GM19239 (cell line): Measurements from ENCODE around the gene IL5RA.

Experiments
- DNase-seq: peaks from one replicate; pipeline ENCODE4 v3.0.0; 2011; ENCODE audit warnings: low spot score; ENCODE audit not compliant: insufficient read length
- FAIRE-seq: peaks from 2 replicates; lab custom pipeline; 2011; peaks lifted over from hg19 to GRCh38; lab: Jason Lieb, UNC

IL5RA gene

DNA sequence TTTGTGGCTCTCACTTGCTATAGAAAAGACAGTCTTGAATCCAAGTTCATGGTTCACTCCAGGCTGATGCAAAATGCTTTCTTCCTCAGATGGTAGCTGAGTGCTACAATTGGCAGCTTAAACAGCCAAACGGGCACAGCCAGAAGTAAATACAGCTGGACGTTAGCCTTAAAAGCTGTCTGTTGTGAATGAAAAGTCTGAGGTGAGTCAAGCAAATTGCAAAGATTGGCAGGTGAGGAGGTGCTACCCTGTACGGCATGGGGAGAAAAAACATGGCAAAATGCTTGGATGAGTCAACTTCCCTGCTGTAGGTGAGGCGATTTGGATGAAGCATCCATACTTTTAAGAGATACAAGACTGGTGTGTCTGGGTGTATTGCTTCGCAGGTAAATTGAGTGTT is 40.5 kb downstream of the IL5RA start:
- DNase-seq = no peak
- no peak for FAIRE-seq

DNA sequence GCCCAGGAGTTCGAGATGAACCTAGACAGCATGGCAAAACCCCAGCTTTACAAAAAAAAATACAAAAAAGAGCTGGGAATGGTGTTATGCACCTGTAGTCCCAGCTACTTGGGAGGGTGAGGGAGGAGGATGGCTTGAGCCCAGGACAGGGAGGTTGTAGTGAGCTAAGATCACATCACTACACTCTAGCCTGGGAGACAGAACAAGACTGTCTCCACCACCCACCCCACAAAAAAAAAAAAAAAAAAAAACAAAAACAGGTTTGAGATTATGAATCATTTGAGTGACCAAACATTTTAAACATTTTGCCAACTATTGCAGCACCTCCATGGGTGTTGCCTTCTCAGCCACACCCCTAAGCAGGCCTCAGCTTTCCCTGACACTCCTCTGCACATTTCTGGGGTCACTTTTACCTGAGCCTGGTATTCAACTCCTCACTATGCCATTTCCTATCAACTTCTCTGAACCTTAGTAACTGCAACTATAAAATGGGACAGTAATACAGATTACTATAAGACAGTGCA is 41.8 kb downstream of the IL5RA start:
- FAIRE-seq (no peak), DNase-seq (no peak)

DNA sequence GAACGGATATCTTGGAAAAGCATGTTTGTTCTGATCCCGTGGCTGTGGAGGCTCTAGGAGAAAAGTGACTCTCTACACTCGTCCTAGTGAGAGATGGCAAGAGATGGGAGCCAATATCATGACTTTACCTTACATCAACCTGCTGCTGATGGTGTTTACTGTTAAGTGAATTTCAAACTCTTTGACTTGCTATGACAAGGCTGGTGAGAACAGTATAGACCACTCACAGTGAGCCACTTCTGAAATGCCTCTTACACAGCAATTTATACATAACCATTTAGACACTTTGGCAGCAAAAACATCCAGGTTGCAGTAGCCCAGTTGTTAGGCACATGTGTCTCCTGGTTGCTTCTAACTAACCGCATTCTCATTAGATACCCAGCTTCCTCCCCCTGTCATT is 43.3 kb downstream of the IL5RA start:
- FAIRE-seq (no peak), DNase-seq (no peak)

DNA sequence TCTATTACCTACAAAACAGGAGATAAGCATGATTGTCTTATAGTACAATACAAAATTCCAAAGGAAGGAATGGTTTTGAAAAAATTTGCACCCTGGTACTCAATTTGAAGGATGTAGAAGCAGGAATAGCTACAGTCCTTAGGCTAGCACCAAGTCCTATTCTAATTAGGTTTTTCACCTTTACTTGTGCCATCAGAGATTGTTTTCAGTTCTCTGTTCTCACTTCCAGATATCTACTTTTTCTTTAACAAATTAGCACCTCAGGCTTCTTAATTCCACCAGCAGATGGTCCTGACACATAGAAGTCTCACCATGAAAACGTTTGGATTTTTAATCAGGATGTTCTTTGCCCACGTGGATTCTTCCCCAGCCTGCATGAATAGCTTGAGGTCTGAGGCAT is 43.8 kb downstream of the IL5RA start:
- FAIRE-seq (no peak), DNase-seq (no peak)

DNA sequence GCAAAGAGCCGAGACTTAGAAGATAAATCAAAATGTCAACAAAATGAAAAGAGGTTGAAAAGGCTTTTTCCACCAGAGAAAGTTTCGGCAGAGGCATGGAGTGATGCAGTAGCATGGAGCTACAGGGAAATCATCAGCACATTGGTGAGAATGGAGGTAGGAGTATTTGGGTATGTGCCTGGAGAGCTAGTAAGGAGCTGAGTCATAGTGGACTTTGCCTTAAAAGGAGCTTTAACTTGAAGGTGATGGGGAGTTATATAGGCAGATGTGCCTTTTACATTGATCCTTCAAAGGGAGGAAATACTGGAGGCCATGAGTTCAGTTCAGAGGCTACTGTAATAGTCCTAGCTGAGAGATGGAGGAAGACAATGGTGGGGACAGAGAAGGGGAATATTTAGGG is 44.3 kb downstream of the IL5RA start:
- DNase-seq = no peak
- no peak for FAIRE-seq

DNA sequence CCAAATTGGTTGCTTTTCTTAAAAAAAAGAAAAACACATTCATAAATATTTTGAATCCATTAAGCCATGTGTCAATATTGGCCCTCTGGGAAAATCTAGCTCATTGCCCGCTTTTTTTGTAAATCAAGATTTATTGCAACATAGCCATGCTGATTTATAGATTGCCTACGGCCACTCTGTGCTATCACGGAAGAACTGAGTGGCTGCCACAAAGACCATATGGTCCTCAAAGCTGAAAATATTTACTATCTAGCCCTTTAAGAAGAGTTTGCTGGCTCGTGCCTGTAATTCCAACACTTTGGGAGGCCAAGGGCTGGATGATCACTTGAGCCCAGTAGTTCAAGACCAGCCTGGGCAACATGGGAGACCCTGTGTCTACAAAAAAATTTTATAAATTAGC is 45.9 kb downstream of the IL5RA start:
- FAIRE-seq (no peak), DNase-seq (no peak)

DNA sequence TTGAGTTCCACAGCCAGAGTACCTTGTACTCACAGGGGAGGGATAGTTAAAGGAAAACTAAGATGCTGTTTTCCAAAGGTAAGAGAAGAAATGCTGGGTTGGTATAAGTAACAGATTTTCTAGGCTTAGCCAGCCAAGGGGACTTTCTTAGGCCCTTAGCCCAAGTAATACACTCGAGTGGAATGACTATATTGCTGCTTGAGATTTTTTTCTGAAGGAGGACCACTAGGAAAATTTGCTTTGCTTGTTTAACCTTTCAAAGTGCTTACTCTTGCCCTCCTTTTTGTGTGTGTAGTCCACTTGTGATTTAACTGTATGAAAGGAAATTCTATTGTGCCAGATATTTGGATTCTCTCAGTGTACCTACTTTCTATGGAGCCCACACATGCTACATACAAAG is 50.5 kb downstream of the IL5RA start:
- FAIRE-seq = no peak
- no peak for DNase-seq

DNA sequence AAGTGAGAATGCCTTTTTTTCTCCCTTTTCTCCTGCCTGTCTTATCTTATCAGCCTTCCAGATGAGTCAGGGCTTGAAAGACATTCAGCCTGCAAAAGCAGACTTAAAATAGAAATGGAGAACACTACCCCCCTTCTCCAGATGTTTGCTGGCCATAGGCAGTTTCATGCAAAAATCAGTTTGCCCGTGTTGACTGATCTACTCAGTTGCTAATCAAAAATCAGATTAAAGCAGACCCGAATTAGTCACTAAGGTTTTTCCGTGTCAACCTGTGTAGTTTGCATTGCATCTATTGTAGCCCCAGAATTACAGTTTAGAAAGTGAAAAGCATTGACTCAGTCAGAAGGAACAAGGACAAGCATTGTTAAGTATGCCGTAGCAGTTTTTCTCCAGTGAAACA is 56.2 kb downstream of the IL5RA start:
- FAIRE-seq = no peak
- no peak for DNase-seq

DNA sequence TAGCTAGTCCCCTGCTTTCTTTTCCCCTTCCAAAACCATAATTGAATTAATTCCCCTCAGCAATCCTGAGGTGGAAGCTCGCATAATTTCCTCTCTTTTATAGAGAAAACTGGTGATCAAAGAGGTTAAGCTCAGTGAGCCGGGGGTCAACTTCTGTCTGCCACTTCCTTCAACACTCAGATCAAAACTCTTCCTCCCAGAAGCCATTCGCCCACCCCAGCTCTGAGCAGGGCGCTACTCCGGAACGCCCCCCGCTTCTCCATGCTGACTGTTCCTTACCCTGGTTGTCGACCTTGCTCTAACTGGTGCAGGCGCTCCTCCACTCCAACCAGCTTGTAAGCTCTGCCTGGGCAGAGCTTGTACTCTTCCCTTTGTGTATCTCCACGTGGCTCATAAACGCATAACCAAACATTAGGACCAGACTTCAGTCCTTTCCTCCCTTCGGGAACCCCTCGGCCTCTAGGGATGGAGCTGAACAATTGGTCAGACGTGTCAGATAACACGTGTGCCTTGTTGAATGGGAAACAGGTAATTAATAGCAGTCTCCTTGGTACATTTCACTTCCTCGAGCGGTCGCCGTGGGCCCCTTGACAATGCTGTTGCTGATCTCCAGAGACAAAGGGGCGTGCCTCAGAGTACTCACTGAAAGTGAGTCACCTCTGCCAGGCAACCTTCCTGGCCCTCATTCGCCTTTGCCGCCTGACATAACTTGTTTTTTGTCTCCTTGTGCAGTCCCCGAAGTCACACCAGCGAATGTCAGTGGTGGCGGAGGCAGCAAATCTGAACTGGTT is 71.8 kb downstream of the IL5RA start:
- no peak for DNase-seq
- no peak for FAIRE-seq

DNA sequence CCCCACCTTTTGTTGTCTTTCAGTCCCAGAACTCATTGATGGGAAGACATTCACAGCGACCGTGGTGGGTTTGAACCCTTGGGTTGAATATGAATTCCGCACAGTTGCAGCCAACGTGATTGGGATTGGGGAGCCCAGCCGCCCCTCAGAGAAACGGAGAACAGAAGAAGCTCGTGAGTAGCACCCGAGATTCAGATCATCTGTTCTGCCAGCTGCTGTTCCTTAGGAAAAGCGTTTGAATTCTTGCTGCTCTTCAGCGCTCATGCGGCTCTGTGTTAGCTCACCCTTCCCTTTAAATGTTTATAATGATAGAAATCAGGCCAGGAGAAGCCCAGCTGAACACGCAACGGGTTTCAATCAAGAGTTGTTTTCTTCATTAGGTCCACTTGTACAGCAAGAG is 73.0 kb downstream of the IL5RA start:
- no peak for DNase-seq
- FAIRE-seq = no peak

DNA sequence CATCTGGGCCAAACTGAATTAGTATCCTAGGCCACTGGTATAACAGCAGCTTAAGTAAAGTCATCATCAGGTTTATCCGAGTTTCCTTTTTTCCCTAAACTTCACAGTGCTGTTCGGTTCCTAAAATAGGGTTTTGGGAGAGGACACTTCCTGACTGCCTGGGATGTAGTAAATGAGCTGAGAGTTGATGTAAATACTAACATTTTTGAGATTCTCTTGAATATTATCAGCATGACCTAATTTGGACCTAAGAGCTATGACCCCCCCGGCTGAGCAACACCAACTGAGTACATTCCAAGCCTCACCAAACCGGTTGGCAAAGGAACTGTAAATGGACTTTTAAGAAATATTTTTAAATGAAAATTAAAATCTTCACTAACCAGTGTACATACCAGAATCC is 78.8 kb downstream of the IL5RA start:
- FAIRE-seq = no peak
- no peak for DNase-seq

DNA sequence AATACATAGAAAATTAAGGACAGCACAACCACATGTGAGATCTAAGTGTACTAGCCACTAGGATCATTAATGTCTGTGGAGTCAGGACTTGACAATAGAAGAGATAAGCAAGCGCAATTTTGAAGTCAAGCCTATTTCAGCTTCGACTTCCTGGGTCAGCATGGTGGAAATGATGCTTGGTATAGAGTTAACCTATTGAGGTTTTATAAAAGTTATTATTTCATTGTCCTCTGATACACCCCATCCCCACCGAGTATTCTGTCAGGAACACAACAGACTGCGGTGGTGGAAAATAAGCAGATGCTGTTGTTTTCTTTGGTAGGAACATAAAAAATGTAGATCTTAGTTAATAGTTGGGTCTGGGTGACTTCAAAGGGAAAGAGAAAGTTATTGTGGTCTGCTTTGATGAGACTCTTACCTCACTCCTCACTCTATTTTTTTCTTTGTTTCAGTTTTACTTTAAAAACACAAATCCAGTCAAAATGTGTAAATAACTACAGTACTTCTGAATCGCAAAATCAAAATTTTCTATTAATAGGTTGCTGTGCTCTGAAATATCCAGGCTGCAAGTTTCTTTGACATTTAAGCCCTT is 82.1 kb downstream of the IL5RA start:
- FAIRE-seq (peak; percentile 42), DNase-seq (peak; percentile 9)

DNA sequence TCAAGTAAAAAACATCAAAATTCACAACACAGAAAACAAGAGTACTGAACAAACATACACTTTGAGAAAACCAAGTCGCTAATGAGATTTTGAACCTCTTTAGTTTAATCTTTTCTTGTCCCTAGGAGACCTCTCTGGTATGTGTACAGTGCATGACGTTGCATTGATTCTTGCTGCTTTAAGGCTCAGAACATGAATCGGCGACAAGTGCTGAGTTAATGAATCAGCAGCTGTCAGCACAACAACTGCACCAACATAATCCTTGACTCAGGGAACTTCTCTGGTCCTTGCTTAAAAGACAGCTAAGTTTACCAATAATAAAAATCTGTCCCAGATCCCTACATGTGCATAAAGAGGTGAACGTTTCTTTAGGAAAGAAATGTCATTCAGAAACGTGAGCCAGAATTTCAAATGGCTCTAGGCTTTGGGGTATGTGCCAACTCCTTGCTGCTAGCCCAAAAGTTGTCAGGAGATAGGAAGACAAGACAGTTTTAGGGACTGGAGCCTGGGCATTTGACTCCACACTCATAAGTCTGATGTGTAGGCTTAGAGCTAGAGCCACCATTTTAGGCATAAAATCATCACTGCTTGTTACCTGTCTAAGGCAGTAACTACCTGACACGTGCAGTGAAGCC is 86.9 kb downstream of the IL5RA start:
- DNase-seq (no peak), FAIRE-seq (no peak)

DNA sequence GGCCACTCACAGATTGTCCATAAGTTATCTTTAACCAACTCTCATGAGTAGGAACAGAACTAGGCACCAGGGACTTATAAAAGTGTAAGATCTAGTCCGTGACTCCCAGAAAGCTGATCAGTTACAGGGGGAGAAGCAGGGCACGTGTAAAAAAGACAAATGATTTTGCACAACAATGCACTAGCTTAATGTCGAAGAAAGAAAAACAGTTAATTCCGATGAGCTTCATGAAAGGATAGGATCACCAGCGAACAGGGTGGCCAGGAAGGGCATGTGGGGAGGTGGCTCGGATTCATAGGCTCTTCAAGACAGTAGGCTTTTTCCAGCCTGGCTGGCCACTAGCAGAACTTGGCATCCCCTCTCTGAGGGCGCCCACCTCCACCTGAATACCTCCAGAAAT is 90.0 kb downstream of the IL5RA start:
- no peak for FAIRE-seq

More for the DNA sequence above, 90.0 kb downstream of the IL5RA start:
- DNase-seq = no peak
